GM12801 (cell line): Measurements from ENCODE around the gene RAD51B.

Experiments used
- CTCF ChIP-seq: IDR thresholded peaks from one replicate; pipeline ENCODE4 v1.5.1; 2011; ENCODE audit warnings: control low read depth; ENCODE audit not compliant: insufficient read length; ENCODE audit errors: extremely low read depth

RAD51B gene

GRCh38 chr14:68210729-68211299 is 391.2 kb downstream of the RAD51B start:
- TF ChIP-seq CTCF, result no peak

GRCh38 chr14:68211421-68211820 is 391.8 kb downstream of the RAD51B start:
- no peak for TF ChIP-seq CTCF

DNA sequence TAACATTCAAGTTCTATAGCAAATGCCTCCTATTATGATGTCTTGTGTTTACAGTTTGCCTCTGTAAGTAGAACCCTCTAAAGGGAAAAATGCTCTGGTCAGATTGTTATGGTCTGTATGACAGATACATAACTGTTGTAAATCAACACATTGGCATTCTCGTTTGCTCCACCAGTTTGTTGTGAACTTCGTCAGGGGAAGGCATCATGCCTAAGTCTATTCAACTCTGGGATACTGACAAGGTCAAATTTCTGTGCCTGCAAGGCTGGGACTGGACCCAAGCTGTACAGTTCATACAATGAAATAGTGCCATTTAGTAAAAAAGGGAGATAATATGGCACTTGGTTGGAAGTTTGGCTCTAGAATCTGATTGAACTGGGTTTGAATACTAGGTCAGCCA is 392.3 kb downstream of the RAD51B start:
- TF ChIP-seq CTCF, result no peak

DNA sequence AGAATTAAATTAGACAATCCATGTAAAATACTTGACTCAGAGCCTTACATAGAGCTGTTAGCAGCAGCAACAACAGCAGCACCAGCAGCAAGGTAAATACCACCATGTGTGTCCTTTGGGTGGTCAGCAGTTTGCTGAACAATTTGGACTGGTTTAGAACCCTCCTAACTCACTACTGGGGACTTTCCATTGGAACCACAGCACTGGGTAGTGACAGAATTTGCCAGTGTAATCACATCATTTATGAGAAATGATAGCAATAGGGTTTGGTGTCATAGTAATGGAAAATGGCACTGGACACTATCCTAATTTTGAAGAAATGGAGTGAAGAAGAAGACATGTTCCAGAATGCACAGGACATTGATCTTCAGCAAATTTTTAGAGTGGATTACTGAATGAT is 392.8 kb downstream of the RAD51B start:
- TF ChIP-seq CTCF, result no peak

GRCh38 chr14:68214431-68214830 is 394.9 kb downstream of the RAD51B start:
- TF ChIP-seq CTCF, result no peak

- TF ChIP-seq CTCF, result no peak
These were observed 396.1 kb downstream of the RAD51B start for GRCh38 chr14:68215629-68216028.

DNA sequence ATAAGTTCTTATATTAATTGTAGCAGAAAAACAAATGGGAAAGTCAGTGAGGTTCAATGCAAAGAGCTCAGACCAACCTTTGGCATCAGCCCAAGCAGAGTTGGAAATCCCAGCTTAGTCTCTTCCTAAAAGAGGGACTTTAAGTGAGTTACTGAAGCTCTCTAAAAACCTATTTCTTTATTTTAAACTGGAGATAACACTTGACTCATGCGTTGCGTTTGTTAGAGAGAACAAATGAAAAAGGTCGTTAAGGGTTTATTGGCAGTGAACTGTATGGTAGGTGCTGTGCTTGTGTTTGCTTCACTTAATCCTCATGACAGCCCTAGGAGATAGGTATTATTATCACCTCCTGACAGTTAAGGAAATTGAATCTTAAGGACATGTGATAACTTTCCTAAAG is 396.5 kb downstream of the RAD51B start:
- no peak for TF ChIP-seq CTCF
